GM19239 (cell line): ENCODE results near the gene CD3E.

Source experiments
- DNase-seq: peaks from one replicate; pipeline ENCODE4 v3.0.0; 2011; ENCODE audit warnings: low spot score; ENCODE audit not compliant: insufficient read length
- FAIRE-seq: peaks from 2 replicates; lab custom pipeline; 2011; peaks lifted over from hg19 to GRCh38; lab: Jason Lieb, UNC

CD3E gene

DNA sequence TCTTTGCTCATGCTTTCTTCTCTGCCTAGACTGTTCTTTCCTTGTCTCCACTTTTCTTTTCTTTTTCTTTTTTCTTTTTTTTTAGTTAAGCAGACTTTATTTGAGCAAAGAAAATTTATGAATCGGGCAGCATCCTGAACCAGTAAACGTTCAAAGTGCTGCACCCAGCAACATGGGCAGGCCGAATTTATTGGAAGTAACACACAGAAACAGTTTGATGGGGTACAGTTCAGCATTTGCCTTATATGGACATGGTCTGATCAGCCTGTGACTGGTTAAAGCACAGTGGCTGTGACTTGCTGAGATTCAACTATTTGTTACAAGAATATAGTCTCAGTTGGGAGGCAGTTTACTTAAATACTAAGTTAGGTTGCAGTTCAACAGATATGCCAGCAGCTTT is 16.0 kb downstream of the CD3E start:
- DNase-seq (no peak), FAIRE-seq (no peak)

DNA sequence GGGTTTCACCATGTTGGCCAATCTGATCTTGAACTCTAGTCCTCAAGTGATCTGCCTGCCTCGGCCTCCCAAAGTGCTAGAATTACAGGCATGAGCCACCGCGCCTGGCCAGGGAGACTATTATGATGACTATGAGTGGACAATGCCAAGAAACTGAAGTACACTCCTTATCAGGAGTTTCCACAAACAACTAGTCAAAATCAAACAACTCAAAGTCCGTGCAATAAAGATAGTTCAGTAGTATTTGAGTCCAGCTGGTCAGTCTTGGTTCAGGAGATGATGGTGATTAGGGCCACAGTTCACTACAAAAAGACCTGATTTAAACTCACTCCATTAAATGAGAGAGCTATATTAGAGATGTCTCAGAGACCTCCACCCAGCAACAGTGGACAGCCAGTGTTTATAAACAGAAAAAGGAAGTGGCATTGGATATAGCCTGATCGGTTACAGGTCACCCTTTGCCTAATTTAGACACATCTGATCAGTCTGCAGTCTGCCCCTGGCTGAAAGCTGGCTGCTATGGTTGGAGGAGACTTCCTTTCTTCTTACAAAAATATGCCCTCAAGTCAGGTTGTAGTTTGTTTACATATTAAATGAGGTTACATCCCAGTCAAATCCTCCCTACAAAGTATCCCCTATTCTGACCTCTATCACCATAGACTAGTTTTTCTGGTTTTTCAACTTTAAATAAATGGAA is 17.0 kb downstream of the CD3E start:
- no peak for DNase-seq
- peak; percentile 71 for FAIRE-seq

DNA sequence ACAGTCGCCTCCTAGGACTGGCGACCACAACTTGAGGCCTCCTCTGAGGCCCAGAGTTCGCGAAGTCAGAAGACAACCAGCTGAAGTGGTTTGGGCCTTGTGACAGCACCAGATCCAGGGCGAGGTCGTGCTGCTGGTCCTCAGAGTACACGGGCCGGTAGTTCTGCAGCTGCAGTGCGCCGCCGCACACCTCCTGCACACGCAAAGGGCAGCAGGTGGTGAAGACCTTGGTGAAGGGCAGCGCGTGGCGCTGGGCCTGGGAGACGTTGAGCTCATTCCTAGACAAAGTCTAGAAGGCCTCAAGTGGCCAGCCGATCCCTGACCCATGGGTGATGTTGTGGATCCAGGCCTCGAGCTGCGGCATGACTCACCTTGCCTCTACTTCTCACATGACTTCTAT is 18.2 kb downstream of the CD3E start:
- FAIRE-seq (no peak), DNase-seq (no peak)

DNA sequence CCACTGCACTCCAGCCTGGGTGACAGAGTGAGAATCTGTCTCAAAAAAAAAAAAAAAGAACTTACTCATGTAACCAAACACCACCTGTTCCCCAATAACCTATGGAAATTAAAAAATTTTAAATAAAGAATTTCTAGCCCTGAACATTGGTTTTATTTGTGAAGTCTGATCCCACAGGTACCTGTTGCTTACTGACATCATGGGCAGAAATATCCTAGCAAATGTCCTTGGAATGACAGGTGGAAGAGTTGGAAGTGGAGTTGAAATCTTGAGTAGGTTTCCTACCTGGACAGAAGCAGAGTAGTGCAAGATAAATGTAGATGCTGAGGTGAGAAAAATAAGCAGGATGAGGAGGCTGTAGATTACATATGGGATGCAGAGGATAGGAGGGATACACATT is 20.8 kb downstream of the CD3E start:
- DNase-seq (no peak), FAIRE-seq (no peak)

GRCh38 chr11:118328745-118329144 is 24.2 kb downstream of the CD3E start:
- FAIRE-seq (no peak), DNase-seq (no peak)

DNA sequence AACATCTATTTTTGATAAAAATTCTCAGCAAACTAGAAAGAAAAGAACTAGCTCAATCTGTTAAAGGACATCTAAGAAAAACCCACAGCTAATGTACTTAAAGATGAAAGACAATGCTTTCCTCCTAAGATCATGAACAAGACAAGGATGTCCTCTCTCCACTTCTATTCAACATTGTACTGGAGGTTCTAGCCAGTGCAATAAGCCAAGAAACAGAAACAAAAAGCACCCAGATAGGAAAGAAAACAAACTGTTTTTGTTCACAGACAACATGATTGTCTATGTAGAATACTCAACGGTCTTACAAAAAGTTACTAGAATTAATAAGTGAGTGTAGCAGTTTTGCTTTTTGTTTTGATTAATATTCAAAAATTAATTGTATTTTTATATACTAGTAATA is 30.2 kb downstream of the CD3E start:
- DNase-seq = no peak

GRCh38 chr11:118338637-118339061 is 34.1 kb downstream of the CD3E start:
- no peak for DNase-seq
- FAIRE-seq = no peak

More for the DNA sequence above, 30.2 kb downstream of the CD3E start:
- FAIRE-seq = peak; percentile 8

- FAIRE-seq = no peak
Measured at GRCh38 chr11:118339281-118339961, 34.9 kb downstream of the CD3E start.

DNA sequence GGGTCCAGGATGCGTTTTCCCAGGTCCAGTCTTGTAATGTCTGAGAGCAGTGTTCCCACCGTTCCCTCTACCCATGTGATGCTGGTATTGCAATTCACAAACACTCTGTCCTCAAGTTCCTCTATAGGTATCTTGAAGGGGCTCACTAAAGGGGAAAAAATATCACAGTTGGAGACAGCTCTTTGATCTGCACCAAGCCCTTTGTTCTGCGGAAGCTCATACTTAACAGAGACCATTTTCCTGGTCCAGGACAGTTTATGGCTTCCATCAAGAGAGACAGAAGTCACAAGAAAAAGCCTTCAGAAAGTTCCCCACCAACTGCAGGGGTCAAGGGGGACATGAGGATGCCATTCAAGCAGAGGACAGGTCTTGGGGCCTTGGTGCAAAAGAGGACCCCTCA is 35.9 kb downstream of the CD3E start:
- DNase-seq = no peak
- no peak for FAIRE-seq

More at GRCh38 chr11:118339281-118339961, 34.9 kb downstream of the CD3E start:
- DNase-seq = no peak

- DNase-seq = no peak
- FAIRE-seq = no peak
Measured at GRCh38 chr11:118341261-118341660, 36.7 kb downstream of the CD3E start.

GRCh38 chr11:118341815-118342489 is 37.4 kb downstream of the CD3E start:
- no peak for DNase-seq
- FAIRE-seq = no peak

- FAIRE-seq (no peak), DNase-seq (no peak)
Measured at GRCh38 chr11:118342503-118343161, 38.1 kb downstream of the CD3E start, which contains the start of gene CD3D. Gene CD3D (minus strand): TSS chr11:118342705. CDS start chr11:118342607, 98 bp downstream.

GRCh38 chr11:118343248-118343647 is 38.7 kb downstream of the CD3E start:
- no peak for DNase-seq
- no peak for FAIRE-seq

- no peak for DNase-seq
- FAIRE-seq = no peak
Measured at GRCh38 chr11:118343981-118344515, 39.5 kb downstream of the CD3E start, which contains the start of gene CD3G. Gene CD3G (plus strand): TSS chr11:118344344. CDS start chr11:118344424, 80 bp downstream.

DNA sequence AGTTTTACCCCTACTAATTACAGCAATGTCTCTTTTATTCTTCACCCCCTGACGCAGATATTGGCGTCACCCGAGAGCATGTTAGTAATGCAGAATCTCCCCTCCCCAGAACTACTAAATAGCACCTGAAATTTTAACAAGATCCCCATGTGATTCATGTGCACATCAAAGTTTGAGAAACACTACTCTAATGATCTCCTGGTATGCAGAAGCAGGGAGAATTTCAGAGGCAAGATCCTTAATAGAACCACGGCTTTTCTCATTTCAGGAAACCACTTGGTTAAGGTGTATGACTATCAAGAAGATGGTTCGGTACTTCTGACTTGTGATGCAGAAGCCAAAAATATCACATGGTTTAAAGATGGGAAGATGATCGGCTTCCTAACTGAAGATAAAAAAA is 44.9 kb downstream of the CD3E start:
- no peak for FAIRE-seq
- no peak for DNase-seq

GRCh38 chr11:118353084-118353710 is 48.7 kb downstream of the CD3E start:
- no peak for DNase-seq
- FAIRE-seq = peak; percentile 64

- no peak for FAIRE-seq
- no peak for DNase-seq
Measured at GRCh38 chr11:118358071-118358470, 53.5 kb downstream of the CD3E start.

GRCh38 chr11:118359295-118359958 is 54.9 kb downstream of the CD3E start, which contains the start of gene UBE4A:
Gene UBE4A (plus strand): TSS chr11:118359600. CDS start chr11:118365081, 5,481 bp downstream.
- peak; percentile 99 for FAIRE-seq
- DNase-seq = peak; percentile 75

GRCh38 chr11:118364956-118365615 is 60.6 kb downstream of the CD3E start:
- FAIRE-seq (no peak), DNase-seq (no peak)
